ENCODE measurements around the gene GRID1.

GRCh38 chr10:86192691-86193090, 173.9 kb downstream of the GRID1 start:
- TF ChIP-seq CTCF (IDR thresholded peaks at IDR 0.05; ENCODE audit: low read length), result no peak
- no peak for TF ChIP-seq EZH2 (optimal IDR thresholded peaks at IDR 0.05; ENCODE audit: low read depth, low read length)
